Liver (tissue), 9 donors: ENCODE data around the gene SERBP1. TPM values are rescaled to one million over a fixed set of nuclear protein-coding genes. Genes with fewer than 3 reads are reported as not detected.

Experiments
- DNase-seq: peaks from one replicate; pipeline ENCODE4 v3.0.0-alpha.2; 2017; ENCODE audit warnings: low spot score
- H3K27ac ChIP-seq, 2 donors: one replicate each; pipeline ENCODE4 v1.7.0; 2013; ENCODE audit warnings: inconsistent platforms in 2 of 2, low read length in 2 of 2, control low read depth in 1 of 2, low read depth in 1 of 2, mild to moderate bottlenecking in 1 of 2
- H3K27me3 ChIP-seq, 4 donors: one replicate each; pipeline versions ENCODE4 v1.6.1 to v1.7.0; 2013; ENCODE audit warnings: low read length in 3 of 4, inconsistent platforms in 1 of 4, mild to moderate bottlenecking in 1 of 4, moderate library complexity in 1 of 4; ENCODE audit not compliant: control insufficient read depth in 4 of 4, insufficient read depth in 4 of 4
- H3K36me3 ChIP-seq, 4 donors: one replicate each; pipeline versions ENCODE4 v1.6.1 to v1.7.0; 2013; ENCODE audit warnings: low read length in 3 of 4, mild to moderate bottlenecking in 3 of 4, low read depth in 1 of 4, moderate library complexity in 1 of 4; ENCODE audit not compliant: control insufficient read depth in 4 of 4, insufficient read depth in 3 of 4
- H3K4me1 ChIP-seq, 4 donors: one replicate each; pipeline versions ENCODE4 v1.6.1 to v1.7.0; 2013; ENCODE audit warnings: low read length in 3 of 4, mild to moderate bottlenecking in 3 of 4, moderate library complexity in 1 of 4; ENCODE audit not compliant: control insufficient read depth in 4 of 4, insufficient read depth in 4 of 4
- H3K4me3 ChIP-seq, 3 donors: one replicate each; pipeline versions ENCODE4 v1.6.1 to v1.7.0; 2013; ENCODE audit warnings: low read length in 3 of 3, control low read depth in 1 of 3, low read depth in 1 of 3, mild to moderate bottlenecking in 1 of 3
- H3K9ac ChIP-seq, 2 donors: one replicate each; pipeline ENCODE4 v1.7.0; 2013; ENCODE audit warnings: low read length in 2 of 2, mild to moderate bottlenecking in 2 of 2, moderate library complexity in 2 of 2, control low read depth in 1 of 2, low read depth in 1 of 2
- H3K9me3 ChIP-seq, 4 donors: one replicate each; pipeline versions ENCODE4 v1.6.1 to v1.7.0; 2013; ENCODE audit warnings: low read length in 3 of 4; ENCODE audit not compliant: control insufficient read depth in 4 of 4
- EGR1 ChIP-seq, 2 donors: IDR thresholded peaks; 2 replicates each; pipeline ENCODE4 v1.6.1; 2016 to 2018; ENCODE audit warnings: antibody characterized with exemption in 2 of 2, low read depth in 2 of 2
- GABPA ChIP-seq, 2 donors: IDR thresholded peaks in 1 of 2; conservative IDR thresholded peaks in 1 of 2; 2 replicates each; pipeline ENCODE4 v1.6.1; 2016; ENCODE audit warnings: antibody characterized with exemption in 2 of 2, mild to moderate bottlenecking in 1 of 2, moderate library complexity in 1 of 2
- HNF4A ChIP-seq, 2 donors: conservative IDR thresholded peaks; 2 replicates each; pipeline ENCODE4 v1.6.1; 2016; ENCODE audit warnings: antibody characterized with exemption in 2 of 2, mild to moderate bottlenecking in 2 of 2
- HNF4G ChIP-seq: IDR thresholded peaks from 2 replicates; pipeline ENCODE4 v1.6.1; 2016; ENCODE audit warnings: antibody characterized with exemption
- JUND ChIP-seq, 2 donors: IDR thresholded peaks; 2 replicates each; pipeline ENCODE4 v1.6.1; 2016; ENCODE audit warnings: antibody characterized with exemption in 2 of 2
- NR2F2 ChIP-seq: IDR thresholded peaks from 2 replicates; pipeline ENCODE4 v1.6.1; 2016; ENCODE audit warnings: antibody characterized with exemption
- RAD21 ChIP-seq, 2 donors: IDR thresholded peaks; 2 replicates each; pipeline ENCODE4 v1.6.1; 2016; ENCODE audit warnings: antibody characterized with exemption in 2 of 2, mild to moderate bottlenecking in 2 of 2
- REST ChIP-seq: IDR thresholded peaks from 2 replicates; pipeline ENCODE4 v1.6.1; 2016; ENCODE audit warnings: antibody characterized with exemption, mild to moderate bottlenecking
- RXRA ChIP-seq, 2 donors: IDR thresholded peaks; 2 replicates each; pipeline ENCODE4 v1.6.1; 2017 to 2018; ENCODE audit warnings: antibody characterized with exemption in 2 of 2, mild to moderate bottlenecking in 1 of 2
- SP1 ChIP-seq: IDR thresholded peaks from 2 replicates; pipeline ENCODE4 v1.6.1; 2018; ENCODE audit warnings: antibody characterized with exemption, mild to moderate bottlenecking
- TAF1 ChIP-seq: conservative IDR thresholded peaks from 2 replicates; pipeline ENCODE4 v1.6.1; 2016; ENCODE audit warnings: antibody characterized with exemption, mild to moderate bottlenecking
- YY1 ChIP-seq: IDR thresholded peaks from 2 replicates; pipeline ENCODE4 v1.6.1; 2016; ENCODE audit warnings: antibody characterized with exemption, mild to moderate bottlenecking
- WGBS: extraction: QIAGEN DNeasy Blood & Tissue Kit; methylation state at CpG from one replicate; pipeline ENCODE4 v1.1.7; 2013; 5-methylcytosine and 5-hydroxymethylcytosine counted together
- polyA plus RNA-seq, 2 donors: library from polyadenylated mRNA; stranded (reverse) in 1 of 2; unstranded in 1 of 2; fragments of 200-250 nt in 1 of 2; fragments of >200 nt in 1 of 2; fragmentation: Nextera tagmentation in 1 of 2; extraction: Ambion mirVana in 1 of 2; gene quantifications; one replicate each; pipeline versions ENCODE4 v1.2.1 to v1.2.3, GENCODE V29; 2013 to 2015
- total RNA-seq, 2 donors: library from RNA; depleted of rRNA; stranded (reverse); fragments of >200 nt; gene quantifications; one replicate each; pipeline ENCODE4 v1.2.3, GENCODE V29; 2014
- TF ChIP-seq, protein P1 (sequence below): IDR thresholded peaks from 2 replicates; pipeline ENCODE4 v1.6.1; 2016; ENCODE audit warnings: antibody characterized with exemption
- TF ChIP-seq, protein P2 (sequence below): IDR thresholded peaks from 2 replicates; pipeline ENCODE4 v1.6.1; 2016; ENCODE audit warnings: antibody characterized with exemption
- TF ChIP-seq, protein P3 (sequence below): fragments of 150-350 bp; IDR thresholded peaks from 2 replicates; pipeline ENCODE4 v1.5.1; 2017; ENCODE audit warnings: improper control_type of control experiment, low read depth, low read length; ENCODE audit not compliant: missing input control
- TF ChIP-seq, protein P4 (sequence below): IDR thresholded peaks from 2 replicates; pipeline ENCODE4 v1.6.1; 2016; ENCODE audit warnings: antibody characterized with exemption
- donor health status: healthy.
- donor health status: healthy.
- donor health status: healthy.
- donor health status: healthy.
- donor health status: healthy.

Gene SERBP1
- total and polyA plus RNA-seq, 4 donors: 66.6 to 140 (median 117) TPM

DNA sequence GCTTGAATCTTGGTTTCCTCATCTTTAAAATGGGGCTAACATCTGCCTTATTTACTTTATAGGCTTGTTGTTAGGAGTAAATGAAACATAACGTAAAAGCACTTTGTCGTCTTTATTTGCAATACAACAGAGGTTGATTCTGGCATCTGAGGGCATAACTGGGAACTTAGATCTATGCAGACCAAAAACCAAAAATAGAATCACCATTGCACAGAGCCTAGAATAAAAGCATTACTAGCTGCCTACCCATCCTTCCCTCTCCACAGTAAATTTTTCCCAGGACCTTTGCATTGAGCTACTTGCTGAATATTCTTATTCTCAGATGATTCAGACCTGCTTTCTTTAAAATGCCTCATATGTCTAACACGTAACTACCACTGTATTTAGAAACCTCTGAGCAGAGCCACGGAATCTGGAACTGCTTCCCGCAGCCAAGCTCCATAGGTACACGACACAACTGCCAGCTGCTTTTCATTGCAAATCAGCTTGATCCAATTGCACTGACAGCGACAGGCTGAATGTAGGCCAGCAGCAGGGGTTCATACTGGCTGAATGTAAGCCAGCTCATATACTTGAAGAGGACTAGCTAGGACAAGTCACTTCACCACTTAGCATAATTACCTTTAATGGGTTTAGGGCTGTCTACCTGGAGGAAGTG, 33.2 kb upstream of the SERBP1 start:
- H3K4me1 ChIP-seq: no peaks in the 10 kb centered on the region
- H3K9me3 ChIP-seq: no peaks in the 10 kb centered on the region
- H3K27me3 ChIP-seq: no peaks in the 10 kb centered on the region
- TF ChIP-seq, protein P1, sequence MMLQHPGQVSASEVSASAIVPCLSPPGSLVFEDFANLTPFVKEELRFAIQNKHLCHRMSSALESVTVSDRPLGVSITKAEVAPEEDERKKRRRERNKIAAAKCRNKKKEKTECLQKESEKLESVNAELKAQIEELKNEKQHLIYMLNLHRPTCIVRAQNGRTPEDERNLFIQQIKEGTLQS: no peak
- TF ChIP-seq, protein P2, sequence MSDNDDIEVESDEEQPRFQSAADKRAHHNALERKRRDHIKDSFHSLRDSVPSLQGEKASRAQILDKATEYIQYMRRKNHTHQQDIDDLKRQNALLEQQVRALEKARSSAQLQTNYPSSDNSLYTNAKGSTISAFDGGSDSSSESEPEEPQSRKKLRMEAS: no peak
- no peak for TF ChIP-seq GABPA (IDR thresholded peaks at IDR 0.05 in 1 of 2, conservative IDR thresholded peaks at IDR 0.05 in 1 of 2)
- no peak for TF ChIP-seq TAF1
- TF ChIP-seq HNF4A (conservative IDR thresholded peaks at IDR 0.05): no peak
- TF ChIP-seq SP1: no peak
- no peak for TF ChIP-seq RXRA (IDR thresholded peaks at IDR 0.05)
- no peak for TF ChIP-seq EGR1 (IDR thresholded peaks at IDR 0.05; ENCODE audit: low read depth in 2 of 2)
- 92% methylated on average over 7 of the region's 7 CpGs for WGBS
- no peak overlapping the region for H3K4me3 ChIP-seq
- H3K27ac ChIP-seq: no peak overlapping the region
- no peaks in the 10 kb centered on the region for H3K36me3 ChIP-seq
- no peak overlapping the region for H3K9ac ChIP-seq
- no peak for DNase-seq

GRCh38 chr1:67460676-67461500, 30.7 kb upstream of the SERBP1 start:
- WGBS: 90% methylated on average over 9 of the region's 9 CpGs

More at GRCh38 chr1:67460676-67461500, 30.7 kb upstream of the SERBP1 start:
- no peaks in the 10 kb centered on the region for H3K4me1 ChIP-seq
- H3K9me3 ChIP-seq: no peaks in the 10 kb centered on the region
- H3K27me3 ChIP-seq: no peaks in the 10 kb centered on the region
- no peak overlapping the region for H3K27ac ChIP-seq
- no peak overlapping the region for H3K4me3 ChIP-seq
- H3K9ac ChIP-seq: no peak overlapping the region
- no peaks in the 10 kb centered on the region for H3K36me3 ChIP-seq
- DNase-seq: no peak
- TF ChIP-seq RXRA (IDR thresholded peaks at IDR 0.05) (no peak), HNF4A (conservative IDR thresholded peaks at IDR 0.05) (no peak), YY1 (no peak), REST (no peak), NR2F2 (no peak), EGR1 (IDR thresholded peaks at IDR 0.05; ENCODE audit: low read depth in 2 of 2) (no peak), GABPA (IDR thresholded peaks at IDR 0.05 in 1 of 2, conservative IDR thresholded peaks at IDR 0.05 in 1 of 2) (no peak), RAD21 (IDR thresholded peaks at IDR 0.05) (no peak), SP1 (no peak), HNF4G (no peak), JUND (IDR thresholded peaks at IDR 0.05) (no peak)
- TF ChIP-seq, protein P3, sequence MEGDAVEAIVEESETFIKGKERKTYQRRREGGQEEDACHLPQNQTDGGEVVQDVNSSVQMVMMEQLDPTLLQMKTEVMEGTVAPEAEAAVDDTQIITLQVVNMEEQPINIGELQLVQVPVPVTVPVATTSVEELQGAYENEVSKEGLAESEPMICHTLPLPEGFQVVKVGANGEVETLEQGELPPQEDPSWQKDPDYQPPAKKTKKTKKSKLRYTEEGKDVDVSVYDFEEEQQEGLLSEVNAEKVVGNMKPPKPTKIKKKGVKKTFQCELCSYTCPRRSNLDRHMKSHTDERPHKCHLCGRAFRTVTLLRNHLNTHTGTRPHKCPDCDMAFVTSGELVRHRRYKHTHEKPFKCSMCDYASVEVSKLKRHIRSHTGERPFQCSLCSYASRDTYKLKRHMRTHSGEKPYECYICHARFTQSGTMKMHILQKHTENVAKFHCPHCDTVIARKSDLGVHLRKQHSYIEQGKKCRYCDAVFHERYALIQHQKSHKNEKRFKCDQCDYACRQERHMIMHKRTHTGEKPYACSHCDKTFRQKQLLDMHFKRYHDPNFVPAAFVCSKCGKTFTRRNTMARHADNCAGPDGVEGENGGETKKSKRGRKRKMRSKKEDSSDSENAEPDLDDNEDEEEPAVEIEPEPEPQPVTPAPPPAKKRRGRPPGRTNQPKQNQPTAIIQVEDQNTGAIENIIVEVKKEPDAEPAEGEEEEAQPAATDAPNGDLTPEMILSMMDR: no peak
- TF ChIP-seq, protein P4, sequence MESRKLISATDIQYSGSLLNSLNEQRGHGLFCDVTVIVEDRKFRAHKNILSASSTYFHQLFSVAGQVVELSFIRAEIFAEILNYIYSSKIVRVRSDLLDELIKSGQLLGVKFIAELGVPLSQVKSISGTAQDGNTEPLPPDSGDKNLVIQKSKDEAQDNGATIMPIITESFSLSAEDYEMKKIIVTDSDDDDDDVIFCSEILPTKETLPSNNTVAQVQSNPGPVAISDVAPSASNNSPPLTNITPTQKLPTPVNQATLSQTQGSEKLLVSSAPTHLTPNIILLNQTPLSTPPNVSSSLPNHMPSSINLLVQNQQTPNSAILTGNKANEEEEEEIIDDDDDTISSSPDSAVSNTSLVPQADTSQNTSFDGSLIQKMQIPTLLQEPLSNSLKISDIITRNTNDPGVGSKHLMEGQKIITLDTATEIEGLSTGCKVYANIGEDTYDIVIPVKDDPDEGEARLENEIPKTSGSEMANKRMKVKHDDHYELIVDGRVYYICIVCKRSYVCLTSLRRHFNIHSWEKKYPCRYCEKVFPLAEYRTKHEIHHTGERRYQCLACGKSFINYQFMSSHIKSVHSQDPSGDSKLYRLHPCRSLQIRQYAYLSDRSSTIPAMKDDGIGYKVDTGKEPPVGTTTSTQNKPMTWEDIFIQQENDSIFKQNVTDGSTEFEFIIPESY: no peak
- TF ChIP-seq, protein P2: no peak
- TF ChIP-seq, protein P1: no peak
